ENCODE data around the gene RALGAPB.
"Not testable (repeated sequence)": the region's sequence is repeated elsewhere in the genome, so short reads cannot be mapped to it uniquely, and the experiment has no call there.

Gene RALGAPB

DNA sequence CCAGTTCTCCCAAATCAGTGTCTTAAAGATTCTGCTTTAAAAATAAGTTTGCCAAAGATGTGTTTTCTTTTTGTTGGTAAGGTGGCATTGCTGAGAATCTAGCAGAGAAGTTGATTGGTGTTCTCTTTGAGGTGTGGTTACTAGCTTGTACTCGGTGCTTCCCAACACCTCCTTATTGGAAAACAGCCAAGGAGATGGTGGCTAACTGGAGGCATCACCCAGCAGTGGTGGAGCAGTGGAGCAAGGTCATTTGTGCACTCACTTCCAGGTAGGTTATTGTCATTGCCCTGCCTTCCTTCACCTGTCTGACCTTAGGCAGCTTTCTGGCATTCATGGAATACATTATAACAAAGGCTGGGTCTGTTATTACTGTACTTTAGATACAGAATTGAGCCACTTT, 26.7 kb downstream of the RALGAPB start:
- no peak for DNase-seq

DNA sequence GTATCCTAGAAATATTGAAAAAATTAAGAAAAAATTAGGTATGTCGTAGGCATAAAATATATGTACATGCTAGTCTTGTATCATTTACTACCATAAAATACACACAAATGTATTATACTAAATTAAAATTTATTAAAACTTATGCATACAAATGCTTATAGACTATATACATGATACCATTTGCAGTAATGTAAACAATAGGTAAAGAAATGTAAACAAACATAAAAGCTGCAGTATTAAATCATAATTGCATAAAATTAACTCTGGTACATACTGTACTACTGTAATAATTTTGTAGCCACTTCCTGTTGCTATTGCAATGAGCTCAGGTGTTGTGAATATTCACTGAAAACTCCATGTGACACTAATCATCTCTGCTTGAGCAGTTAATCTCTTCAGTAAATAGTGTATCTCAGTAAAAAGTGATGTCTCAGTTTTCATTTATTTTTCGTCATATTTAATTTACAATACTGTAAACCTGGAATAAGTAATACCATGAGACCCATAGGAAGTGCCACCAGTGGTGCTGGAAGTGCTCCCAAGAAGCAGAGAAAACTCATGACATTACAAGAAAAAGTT, 29.3 kb downstream of the RALGAPB start:
- DNase-seq, result no peak

DNA sequence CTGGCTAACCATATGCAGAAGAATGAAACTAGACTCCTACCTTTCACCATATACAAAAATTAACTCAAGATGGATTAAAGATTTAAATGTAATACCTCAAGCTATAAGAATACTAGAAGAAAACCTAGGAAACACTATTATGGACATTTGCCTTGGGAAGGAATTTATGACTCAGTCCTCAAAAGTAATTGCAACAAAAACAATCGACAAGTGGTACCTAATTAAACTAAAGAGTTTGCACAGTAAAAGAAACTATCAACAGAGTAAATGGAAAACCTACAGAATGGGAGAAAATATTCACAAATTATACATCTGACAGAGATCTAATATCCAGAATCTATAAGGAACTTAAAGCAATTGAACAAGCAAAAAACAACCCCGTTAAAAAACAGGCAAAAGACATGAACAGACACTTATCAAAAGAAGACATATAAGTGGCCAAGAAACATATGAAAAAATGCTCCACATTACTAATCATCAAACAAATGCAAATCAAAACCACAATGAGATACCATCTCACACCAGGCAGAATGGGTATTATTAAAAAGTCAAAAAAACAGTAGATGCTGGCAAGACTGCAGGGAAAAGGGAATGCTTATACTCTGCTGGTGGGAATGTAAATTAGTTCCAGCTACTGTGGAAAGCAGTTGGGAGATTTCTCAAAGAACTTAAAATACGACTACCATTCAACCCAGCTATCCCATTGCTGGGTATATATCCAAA, 31.9 kb downstream of the RALGAPB start:
- no peak for DNase-seq

DNA sequence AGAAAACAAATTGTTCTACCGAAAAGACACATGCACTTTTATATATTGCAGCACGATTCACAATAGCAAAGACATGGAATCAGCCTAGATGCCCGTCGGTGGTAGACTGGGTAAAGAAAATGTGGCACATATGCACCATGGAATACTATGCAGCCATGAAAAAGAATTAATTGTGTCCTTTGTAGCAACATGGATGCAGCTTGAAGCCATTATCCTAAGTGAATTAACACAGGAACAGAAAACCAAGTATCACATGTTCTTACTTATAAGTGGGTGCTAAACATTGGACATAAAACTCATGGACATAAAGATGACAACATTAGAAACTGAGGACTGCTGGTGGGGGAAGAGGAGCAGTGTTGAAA, 32.4 kb downstream of the RALGAPB start:
- no peak for DNase-seq

DNA sequence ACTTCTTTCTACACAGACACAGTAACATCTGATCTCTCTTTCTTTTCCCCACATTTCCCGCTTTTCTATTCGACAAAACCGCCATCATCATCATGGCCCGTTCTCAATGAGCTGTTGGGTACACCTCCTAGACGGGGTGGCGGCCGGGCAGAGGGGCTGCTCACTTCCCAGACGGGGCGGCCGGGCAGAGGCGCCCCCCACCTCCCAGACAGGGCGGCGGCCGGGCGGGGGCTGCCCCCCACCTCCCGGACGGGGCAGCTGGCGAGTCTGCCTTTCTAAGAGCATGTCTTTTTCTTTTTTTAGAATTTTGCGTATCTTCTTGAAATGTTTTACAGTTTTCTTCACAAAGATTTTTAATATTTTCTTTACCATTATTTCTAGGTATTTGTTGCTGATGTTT, 39.1 kb downstream of the RALGAPB start:
- not testable (repeated sequence) for DNase-seq

DNA sequence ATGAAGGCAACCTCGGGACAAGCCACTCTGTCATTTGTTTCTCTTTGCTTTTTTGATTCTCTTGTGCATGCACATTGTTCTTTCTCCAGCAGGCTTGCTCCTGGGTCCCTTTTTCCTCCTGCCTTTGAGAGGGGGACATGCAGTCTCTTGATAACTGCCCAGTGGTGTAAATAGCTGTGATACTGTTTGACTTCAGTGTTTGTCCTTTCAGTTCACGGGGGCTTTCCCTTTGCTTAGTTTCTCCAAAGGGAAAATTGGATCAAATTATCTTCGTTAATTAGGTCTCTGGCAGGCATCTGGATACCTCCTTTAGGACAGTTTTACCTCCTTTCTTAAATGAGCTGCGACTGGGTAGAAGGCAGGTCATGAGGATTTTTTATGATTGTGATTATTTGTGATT, 41.5 kb downstream of the RALGAPB start:
- DNase-seq, result no peak

DNA sequence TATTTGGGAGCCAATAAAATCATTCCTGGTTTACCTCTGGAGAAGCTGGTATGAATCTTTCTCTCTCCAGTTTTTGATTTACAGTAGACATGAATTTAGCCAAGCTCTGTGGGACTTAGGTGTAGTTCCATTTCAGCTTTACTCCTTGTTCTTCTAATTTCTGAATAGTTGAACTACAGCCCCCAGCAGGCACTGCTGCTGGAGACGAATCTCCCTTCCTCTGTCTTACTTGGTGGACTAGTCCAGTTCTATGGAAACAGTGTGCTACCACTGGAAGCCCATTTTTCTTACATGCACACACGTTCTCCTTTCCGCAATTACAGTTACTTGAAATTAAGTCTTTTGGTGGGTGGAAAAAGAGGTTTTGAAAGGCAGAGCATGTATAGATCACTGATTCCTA, 42.3 kb downstream of the RALGAPB start:
- no peak for DNase-seq

DNA sequence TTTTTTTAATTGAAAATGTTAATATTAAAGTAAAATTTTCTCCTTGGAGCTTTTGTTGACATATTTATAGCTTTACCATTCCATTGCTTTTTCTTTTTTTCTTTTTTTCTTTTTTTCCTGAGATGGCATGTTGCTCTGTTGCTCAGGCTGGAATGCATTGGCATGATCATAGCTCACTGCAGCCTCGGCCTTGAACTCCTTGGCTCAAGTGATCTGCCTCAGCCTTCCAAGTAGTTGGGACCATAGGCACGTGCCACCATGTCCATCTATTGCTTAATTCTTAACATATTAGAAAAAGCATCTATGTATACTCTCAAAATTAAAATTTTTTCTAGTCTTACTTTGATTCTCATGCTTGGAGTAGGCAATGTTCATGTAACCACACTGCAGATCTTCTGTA, 43.0 kb downstream of the RALGAPB start:
- DNase-seq, result no peak

DNA sequence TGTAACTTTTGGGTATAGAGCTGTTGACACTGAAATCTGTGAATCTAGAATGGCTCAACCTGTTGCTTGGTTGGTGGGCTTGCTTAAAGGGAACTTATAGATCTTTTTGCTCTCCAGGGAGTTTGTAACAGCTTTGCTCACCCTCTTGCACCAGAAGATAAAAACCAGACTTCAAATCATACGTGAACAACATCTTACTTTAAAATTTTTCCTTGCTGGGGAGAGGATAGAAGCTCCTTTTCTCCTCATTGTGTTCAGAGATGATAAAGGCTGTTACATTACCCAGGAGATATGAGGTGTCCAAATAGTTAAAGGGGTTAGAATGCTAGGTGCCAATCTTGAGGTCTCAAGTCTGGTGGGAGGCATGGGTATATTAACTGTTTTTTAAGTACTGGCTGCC, 46.8 kb downstream of the RALGAPB start:
- no peak for DNase-seq

DNA sequence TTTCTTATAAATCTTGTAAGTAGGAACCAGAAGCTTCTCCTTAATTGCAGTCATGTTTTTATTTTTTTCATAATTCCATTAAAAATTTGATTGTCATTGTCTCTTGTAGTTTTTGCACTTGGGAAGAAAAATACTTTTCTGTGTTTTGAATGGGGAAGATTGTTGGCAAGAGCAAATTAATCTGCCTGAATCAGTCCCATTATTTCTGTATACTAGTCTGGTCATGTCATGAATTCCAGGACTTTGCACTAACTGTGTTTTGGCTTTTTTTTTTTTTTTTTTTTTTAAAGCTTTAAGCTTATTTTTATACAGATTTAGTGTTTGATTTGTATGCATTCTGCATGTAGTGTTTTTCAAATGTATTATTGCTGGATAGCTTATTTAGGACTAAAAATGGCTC, 47.6 kb downstream of the RALGAPB start:
- DNase-seq, result no peak

DNA sequence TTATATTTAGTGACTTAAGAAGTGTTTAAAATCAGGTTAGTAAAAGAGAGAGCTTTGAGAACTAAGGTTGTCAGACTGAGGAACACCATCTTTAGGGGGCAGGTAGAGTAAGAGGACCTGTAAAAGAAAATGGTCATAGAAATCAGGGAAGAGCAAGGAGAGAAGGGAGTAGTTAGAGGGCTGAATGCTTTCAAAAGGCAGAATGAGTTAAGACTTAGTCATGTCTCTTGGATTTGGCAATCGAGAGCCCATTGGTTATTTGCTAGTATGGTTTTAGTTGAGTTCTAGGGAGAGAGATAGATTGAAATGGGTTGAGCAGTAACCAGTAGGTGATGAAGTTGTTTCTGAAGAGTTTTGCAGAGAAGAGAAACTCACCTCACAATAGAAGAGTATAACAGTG, 51.1 kb downstream of the RALGAPB start:
- no peak for DNase-seq

DNA sequence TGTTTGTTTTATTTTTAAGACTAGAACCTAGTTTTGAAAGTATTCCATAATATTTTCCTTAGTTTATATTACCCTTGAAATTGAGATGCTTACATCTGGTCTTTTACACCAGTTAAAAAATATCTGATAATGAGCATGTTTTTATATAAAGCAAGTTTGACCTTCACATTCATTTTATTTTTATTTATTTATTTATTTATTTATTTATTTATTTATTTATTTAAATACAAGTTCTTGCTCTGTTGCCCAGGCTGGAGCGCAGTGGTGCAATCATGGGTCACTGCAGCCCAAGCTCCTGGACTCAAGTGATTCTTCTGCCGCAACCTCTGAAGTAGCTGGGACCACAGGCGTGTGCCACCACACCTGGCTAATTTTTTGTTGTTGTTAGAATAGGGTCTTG, 55.5 kb downstream of the RALGAPB start:
- DNase-seq, result no peak

DNA sequence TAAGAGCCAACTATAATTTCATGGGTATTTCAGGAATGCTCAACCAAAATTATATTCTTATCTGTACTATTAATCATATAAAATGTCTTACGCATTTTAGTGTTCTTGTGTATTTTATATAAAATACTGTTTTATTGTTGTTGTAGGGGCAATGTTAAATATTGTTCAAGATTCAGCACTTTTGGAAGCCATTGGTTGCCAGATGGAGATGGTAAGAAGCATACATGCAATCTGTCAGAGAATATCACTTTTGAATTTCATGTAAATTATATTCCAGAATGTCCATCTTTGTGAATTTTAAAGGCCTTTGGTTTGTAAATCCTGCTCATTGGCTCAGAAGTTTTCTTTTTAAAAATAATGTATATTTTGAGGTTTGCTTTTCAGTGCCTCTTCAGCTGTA, 58.4 kb downstream of the RALGAPB start:
- no peak for DNase-seq

DNA sequence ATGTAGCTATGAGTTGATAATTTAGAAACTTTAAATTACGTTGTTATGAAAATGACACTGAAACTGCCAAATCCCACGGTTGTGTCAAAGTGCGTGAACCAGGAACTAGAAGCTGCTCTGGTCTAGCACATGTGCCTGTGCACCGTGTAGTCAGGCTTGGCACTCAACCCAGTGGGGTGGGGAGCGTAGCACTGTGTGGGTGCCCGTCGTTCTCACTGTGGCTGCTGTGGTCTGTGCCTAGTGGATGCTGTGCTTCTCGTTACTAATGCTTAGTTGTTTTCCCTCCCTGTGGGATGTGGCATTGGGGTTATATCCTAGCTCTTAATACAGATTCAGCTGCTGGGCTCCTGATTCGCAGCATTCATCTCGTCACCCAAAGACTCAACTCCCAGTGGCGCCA, 62.1 kb downstream of the RALGAPB start:
- DNase-seq, result no peak

DNA sequence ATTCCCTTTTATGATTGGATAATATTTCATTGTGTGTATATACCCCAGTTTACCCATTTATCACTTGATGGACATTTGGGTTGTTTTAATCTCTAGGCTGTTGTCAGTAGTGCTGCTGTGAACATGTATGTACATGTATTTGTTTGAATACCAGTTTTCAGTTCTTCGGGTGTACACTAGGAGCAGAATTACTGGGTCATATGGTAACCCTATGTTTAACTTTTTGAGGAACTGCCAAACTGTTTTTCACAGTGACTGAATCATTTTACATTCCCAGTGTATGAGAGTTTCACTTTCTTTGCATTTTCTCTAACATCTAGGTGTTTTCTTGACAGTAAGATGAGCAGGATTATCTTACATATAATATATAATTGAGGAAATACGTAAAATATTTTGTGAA, 63.7 kb downstream of the RALGAPB start:
- DNase-seq, result no peak

DNA sequence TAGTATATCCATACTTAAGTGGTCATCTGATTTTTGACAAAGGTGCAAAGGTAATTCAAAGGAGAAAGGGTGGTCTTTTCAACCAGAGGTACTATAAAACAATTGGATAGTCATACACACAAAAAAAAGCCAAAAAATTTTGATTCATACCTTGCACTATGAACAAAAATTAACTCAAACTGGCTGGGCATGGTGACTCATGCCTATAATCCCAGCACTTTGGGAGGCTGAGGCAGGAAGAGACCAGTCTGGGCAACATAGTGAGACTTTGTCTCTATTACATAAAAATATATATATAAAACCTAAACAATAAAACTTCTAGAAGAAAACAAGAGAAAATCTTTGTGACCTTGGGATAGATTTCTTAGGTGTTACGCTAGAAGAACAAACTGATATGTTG, 64.5 kb downstream of the RALGAPB start:
- no peak for DNase-seq

DNA sequence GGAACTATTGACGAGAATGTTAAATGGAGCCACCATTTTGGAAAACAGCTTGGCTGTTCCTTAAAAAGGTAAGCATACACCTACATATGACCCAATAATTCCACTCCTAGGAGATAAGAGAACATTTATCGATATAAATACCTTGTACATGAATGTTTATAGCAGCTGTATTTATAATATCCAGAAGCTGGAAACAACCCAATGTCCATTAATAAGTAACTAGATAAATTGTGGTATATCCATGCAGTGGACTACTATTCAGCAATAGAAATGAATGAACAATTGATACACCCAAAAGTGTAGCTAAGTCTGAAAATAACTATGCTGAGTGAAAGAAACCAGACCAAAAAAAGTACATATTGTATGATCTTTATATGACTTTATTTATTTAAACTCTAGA, 66.1 kb downstream of the RALGAPB start:
- DNase-seq, result no peak

DNA sequence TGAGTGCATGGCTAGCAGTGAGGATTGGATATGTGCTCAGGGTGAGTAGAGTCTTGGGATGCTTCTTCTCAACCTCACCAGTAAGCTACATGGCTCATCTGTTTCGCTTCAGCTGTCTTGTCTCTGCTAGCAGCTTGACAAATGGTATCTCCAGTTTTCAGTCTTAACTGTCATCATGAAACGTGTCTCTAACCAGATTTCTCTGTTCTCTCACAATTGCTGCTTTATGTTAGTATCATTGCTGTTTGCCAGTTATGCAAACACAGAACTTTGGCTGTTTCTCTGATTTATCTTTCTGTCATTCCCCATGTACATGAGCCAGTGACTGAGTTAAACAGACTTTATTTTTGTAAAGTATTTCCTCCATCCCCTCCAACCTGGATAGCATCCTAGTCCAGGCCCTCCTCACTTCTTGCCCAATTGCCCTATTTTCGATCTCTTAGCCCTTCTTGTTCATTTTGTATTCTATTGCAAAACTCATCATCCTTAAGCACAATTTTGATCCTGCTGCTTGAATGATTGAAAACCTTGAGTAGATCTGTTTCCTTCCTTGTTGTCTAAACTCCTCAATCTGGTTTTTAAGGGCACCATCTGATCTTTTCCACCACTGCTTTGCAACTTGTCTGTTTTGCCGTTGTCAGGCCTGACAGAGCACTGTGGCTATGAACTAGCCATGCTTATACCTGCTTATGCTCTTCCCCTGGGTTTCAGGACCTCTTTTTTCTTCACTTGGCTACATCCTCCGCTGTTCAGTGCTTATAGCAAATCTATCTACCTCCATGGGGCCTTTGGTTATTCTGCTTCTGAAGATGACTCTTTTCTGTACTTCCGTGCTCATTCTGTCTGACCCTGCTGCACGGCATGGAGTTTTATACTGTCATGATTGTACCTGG, 70.6 kb downstream of the RALGAPB start:
- DNase-seq, result no peak

DNA sequence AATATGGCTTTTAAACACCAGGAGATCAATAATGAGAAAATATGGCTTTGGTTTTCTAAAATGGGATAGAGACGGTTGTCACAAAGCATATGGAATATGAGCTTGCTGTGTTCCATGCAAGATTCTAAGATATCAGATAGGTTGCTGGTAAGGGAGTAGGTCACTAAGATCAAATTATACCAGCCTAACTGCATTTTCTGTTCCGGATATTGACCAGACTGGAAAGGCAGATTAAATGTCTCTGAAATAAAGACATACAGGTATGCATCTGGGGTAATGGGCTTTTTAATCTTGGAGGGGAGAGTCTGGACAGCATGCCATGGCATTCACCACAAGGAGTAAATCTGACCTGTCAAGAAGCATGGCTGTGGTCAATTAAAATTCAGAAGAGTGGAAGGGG, 73.1 kb downstream of the RALGAPB start:
- DNase-seq, result no peak

DNA sequence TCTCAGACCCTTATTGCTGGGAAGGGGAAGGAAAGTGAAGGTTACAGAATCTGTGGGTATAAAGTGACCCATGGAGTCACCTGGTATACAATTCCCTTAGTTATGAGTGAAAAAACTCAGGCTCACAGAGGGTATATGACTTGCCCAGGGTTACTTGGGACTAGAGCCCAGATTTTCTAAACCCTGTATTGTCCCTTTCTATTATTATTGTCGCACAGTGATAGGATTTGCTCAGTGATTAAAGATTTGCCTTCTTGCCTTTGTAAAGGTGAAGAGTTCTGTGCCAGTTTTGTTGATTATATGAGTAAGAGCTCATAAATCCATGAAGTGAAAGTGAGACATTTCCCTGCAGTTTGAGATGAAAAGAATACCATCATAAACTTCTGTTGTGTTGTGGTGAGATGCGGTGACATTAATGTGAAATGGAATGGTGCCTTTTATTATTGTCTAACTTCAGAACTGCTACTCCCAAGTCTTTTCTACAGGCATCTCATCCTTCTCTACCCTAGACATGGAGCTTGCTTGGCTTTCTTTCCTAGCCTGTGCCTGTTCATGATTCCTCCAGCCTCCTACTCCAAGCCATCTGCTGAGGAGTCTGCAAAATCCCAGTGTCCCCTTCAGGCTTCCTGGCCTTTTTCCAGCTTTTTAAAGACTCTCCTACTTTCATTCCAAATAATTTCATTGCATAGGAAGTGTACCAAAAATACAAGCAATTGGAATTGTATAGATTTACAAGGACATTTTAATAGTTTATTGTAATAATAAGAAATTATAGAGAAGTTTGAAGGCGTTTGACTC, 74.8 kb downstream of the RALGAPB start:
- no peak for DNase-seq

DNA sequence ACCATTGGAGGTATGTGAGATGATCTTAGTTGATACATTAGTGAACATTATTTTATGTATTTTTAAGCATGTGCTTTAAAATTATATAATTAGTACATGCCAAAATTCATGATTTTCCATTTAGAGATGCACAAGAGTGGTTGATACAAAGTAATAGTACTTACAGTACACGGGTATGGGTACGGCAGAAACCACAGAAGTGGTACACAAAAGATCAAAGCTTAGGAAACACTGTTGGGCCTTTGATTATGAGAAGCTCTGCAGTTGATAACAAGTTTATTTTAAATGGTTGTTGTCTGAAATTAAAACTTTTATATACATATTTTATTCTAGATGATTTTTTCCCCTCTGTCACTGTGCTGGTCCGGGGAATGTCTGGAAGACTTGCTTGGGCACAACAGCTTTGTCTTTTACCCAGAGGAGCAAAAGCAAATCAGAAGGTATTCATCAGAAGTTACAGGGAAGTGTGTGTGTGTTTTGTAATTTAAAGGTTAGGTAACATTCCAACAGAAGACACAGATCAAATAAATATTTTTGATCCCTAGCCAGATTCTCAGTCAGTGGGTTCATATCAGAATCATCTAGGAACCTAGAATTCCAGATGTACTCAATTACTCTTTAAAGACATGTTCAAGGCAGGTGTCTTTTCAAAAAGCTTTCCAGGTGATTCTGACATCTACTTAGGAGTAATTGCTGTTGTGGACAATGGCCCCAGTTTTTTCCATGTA, 75.9 kb downstream of the RALGAPB start:
- no peak for DNase-seq

DNA sequence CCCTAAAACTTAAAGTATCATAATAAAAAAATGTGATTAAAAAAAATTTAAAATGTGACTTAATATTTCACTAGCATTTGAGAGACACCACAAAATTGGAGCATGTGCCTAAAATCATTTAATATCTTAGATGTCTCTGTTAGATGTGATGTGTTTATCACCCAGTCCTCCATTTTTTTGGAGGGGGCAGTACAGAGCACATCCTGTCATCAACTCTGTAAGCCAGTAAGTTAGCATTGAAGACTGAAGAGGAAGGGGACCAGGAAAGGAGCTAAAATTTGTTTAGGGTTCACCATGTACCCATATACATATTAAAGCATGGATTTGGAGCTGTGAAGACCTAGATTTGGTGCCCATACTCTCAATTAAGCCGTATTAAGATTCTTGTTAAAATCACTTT, 77.6 kb downstream of the RALGAPB start:
- no peak for DNase-seq
